Endothelial cell of hepatic sinusoid (primary cell): ENCODE data around the gene PDSS1.
"Not testable (repeated sequence)": the region's sequence is repeated elsewhere in the genome, so short reads cannot be mapped to it uniquely, and the experiment has no call there.

Source experiments
- in situ Hi-C: cut with HindIII; loops from 2 replicates; pipeline ENCODE4 v1.10.0; 2017; ENCODE audit warnings: low sequenced_read_pairs

Gene PDSS1

GRCh38 chr10:26697163-26697921 is at the start of gene PDSS1:
Gene PDSS1, plus strand, starts transcription at chr10:26697701. Its CDS starts 11 bp downstream, at chr10:26697712.
- in situ Hi-C loops: no loop called here

GRCh38 chr10:26648245-26648636 is 49.3 kb upstream of the PDSS1 start:
- in situ Hi-C loops: not testable (repeated sequence)

- in situ Hi-C loops: no loop called here
These were observed 47.1 kb upstream of the PDSS1 start for GRCh38 chr10:26650406-26650805.

- in situ Hi-C loops: not testable (repeated sequence)
These were observed 46.0 kb upstream of the PDSS1 start for GRCh38 chr10:26651476-26651875.

- in situ Hi-C loops: no loop called here
These were observed 44.5 kb upstream of the PDSS1 start for GRCh38 chr10:26653004-26653403.

GRCh38 chr10:26655746-26656145 is 41.8 kb upstream of the PDSS1 start:
- in situ Hi-C loops: no loop called here

- in situ Hi-C loops: no loop called here
These were observed 34.6 kb upstream of the PDSS1 start for GRCh38 chr10:26662864-26663263.

- in situ Hi-C loops: no loop called here
These were observed 32.1 kb upstream of the PDSS1 start for GRCh38 chr10:26665080-26666048.

- in situ Hi-C loops: no loop called here
These were observed 21.6 kb upstream of the PDSS1 start for GRCh38 chr10:26675873-26676257.

GRCh38 chr10:26679588-26679987 is 17.9 kb upstream of the PDSS1 start:
- in situ Hi-C loops: no loop called here

- in situ Hi-C loops: no loop called here
These were observed 16.4 kb upstream of the PDSS1 start for GRCh38 chr10:26681076-26681475.

- in situ Hi-C loops: not testable (repeated sequence)
These were observed 15.5 kb upstream of the PDSS1 start for GRCh38 chr10:26681971-26682370.

GRCh38 chr10:26682931-26683330 is 14.6 kb upstream of the PDSS1 start:
- in situ Hi-C loops: no loop called here

- in situ Hi-C loops: not testable (repeated sequence)
These were observed 12.7 kb upstream of the PDSS1 start for GRCh38 chr10:26684667-26685264.

- in situ Hi-C loops: no loop called here
These were observed 12.1 kb upstream of the PDSS1 start for GRCh38 chr10:26685441-26685840.

- in situ Hi-C loops: no loop called here
These were observed 8.1 kb upstream of the PDSS1 start for GRCh38 chr10:26689399-26689798.

- in situ Hi-C loops: no loop called here
These were observed 6.6 kb upstream of the PDSS1 start for GRCh38 chr10:26690731-26691475.

- in situ Hi-C loops: not testable (repeated sequence)
These were observed 3.0 kb upstream of the PDSS1 start for GRCh38 chr10:26694536-26694935.

- in situ Hi-C loops: no loop called here
These were observed 727 bp upstream of the PDSS1 start for GRCh38 chr10:26696786-26697162.

- in situ Hi-C loops: no loop called here
These were observed 564 bp downstream of the PDSS1 start for GRCh38 chr10:26697922-26698608.
